Measurements from ENCODE around the gene AKR1B15.
"Not testable (repeated sequence)": the region's sequence is repeated elsewhere in the genome, so short reads cannot be mapped to it uniquely, and the experiment has no call there.

The AKR1B15 gene

GRCh38 chr7:134567368-134567767 lies 18.5 kb downstream of the AKR1B15 start:
- no peak overlapping the region for H3K4me3 ChIP-seq (ENCODE audit: low read depth, low read length)
- TF ChIP-seq, protein P1, sequence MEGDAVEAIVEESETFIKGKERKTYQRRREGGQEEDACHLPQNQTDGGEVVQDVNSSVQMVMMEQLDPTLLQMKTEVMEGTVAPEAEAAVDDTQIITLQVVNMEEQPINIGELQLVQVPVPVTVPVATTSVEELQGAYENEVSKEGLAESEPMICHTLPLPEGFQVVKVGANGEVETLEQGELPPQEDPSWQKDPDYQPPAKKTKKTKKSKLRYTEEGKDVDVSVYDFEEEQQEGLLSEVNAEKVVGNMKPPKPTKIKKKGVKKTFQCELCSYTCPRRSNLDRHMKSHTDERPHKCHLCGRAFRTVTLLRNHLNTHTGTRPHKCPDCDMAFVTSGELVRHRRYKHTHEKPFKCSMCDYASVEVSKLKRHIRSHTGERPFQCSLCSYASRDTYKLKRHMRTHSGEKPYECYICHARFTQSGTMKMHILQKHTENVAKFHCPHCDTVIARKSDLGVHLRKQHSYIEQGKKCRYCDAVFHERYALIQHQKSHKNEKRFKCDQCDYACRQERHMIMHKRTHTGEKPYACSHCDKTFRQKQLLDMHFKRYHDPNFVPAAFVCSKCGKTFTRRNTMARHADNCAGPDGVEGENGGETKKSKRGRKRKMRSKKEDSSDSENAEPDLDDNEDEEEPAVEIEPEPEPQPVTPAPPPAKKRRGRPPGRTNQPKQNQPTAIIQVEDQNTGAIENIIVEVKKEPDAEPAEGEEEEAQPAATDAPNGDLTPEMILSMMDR (IDR thresholded peaks at IDR 0.05; ENCODE audit: borderline replicate concordance, insufficient read depth, low read depth, low read length): no peak

DNA sequence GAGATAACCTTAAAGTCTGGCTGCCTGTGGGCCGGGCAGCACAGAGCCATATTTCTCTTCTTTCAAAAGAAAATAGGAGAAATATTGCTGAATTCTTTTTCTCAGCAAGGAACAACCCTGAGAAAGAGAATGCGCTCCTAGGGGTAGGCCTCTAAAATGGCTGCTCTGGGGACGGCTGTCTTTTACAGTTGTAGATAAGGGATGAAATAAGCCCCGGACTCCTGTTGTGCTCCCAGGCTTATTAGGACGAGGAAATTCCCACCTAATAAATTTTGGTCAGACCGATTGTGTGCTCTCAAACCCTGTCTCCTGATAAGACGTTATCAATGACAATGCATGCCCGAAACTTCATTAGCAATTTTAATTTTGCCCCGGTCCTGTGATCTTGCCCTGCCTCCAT lies 21.1 kb downstream of the AKR1B15 start:
- H3K4me3 ChIP-seq (ENCODE audit: low read depth, low read length): not testable (repeated sequence)

DNA sequence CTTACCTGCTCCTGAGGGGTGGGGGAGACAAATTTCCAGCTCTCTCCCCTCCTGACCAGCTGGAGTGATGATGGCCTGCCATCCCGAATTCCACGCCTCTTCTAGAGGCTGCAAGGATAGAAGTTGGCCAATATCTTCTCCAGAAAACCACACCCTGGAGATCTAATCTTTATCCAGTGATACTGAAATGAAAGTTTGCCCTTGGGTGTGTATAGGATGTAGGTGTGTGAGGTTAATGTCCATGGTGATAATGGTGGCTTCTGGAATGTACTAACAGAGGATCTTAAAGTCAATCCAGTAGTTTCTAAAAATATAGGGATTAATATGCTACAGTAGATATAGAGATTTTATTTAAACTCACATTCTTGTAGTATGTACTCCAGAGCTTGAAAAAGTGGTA lies 22.2 kb downstream of the AKR1B15 start:
- H3K4me3 ChIP-seq (ENCODE audit: low read depth, low read length): no peak overlapping the region
- TF ChIP-seq, protein P1 (IDR thresholded peaks at IDR 0.05; ENCODE audit: borderline replicate concordance, insufficient read depth, low read depth, low read length): no peak

- TF ChIP-seq, protein P1 (IDR thresholded peaks at IDR 0.05; ENCODE audit: borderline replicate concordance, insufficient read depth, low read depth, low read length): no peak
- no peak overlapping the region for H3K4me3 ChIP-seq (ENCODE audit: low read depth, low read length)
Observed at GRCh38 chr7:134571746-134572461, 23.0 kb downstream of the AKR1B15 start.

- TF ChIP-seq, protein P1 (IDR thresholded peaks at IDR 0.05; ENCODE audit: borderline replicate concordance, insufficient read depth, low read depth, low read length): no peak
- H3K4me3 ChIP-seq (ENCODE audit: low read depth, low read length): no peak overlapping the region
Observed at GRCh38 chr7:134574322-134574721, 25.4 kb downstream of the AKR1B15 start.

- TF ChIP-seq, protein P1 (IDR thresholded peaks at IDR 0.05; ENCODE audit: borderline replicate concordance, insufficient read depth, low read depth, low read length): no peak
- no peak overlapping the region for H3K4me3 ChIP-seq (ENCODE audit: low read depth, low read length)
Observed at GRCh38 chr7:134584290-134584689, 35.4 kb downstream of the AKR1B15 start.

DNA sequence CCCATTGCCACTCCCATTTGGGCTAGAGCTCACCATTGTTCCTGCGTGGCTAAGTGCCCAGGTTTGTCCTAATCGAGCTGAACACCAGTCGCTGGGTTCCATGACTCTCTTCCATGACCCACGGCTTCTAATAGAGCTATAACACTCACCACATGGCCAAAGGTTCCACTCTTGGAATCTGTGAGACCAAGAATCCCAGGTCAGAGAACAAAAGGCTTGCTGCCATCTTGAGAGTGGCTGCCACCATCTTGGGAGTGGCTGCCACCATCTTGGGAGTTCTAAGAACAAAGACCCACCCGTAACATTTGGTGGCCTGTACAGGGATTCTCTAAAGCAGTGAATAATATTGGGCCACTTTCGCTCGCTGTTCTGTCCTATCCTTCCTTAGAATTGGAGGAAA lies 37.0 kb downstream of the AKR1B15 start:
- TF ChIP-seq, protein P1 (IDR thresholded peaks at IDR 0.05; ENCODE audit: borderline replicate concordance, insufficient read depth, low read depth, low read length): no peak

More for the DNA sequence above, 37.0 kb downstream of the AKR1B15 start:
- H3K4me3 ChIP-seq (ENCODE audit: low read depth, low read length): no peak overlapping the region
